ENCODE results near the gene PAK1. TPM values are rescaled to one million over a fixed set of nuclear protein-coding genes. Genes with fewer than 3 reads are reported as not detected.

The PAK1 gene
- total RNA-seq, 1 donor from 2014 or later: 0.51 TPM

DNA sequence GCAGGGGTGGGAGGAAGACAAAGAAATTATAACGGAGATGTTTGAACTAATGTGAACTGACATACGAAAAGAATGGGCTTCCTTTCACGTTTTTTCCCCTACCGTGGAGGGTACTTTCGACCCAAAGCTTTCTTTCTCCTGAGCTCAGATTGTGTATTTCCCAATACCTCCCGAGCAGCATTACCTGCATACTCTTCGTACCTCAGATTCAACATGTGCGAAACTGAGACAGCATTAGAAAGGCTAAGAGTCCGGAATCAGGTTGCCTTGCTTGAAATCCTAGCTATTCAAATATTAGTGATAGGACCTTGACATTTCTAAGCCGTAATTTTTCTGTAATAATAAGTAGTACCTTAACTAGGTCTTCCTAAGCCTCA lies 778 bp upstream of the PAK1 start:
- no peak for DNase-seq (ENCODE audit: low read depth in 2 of 2)

DNA sequence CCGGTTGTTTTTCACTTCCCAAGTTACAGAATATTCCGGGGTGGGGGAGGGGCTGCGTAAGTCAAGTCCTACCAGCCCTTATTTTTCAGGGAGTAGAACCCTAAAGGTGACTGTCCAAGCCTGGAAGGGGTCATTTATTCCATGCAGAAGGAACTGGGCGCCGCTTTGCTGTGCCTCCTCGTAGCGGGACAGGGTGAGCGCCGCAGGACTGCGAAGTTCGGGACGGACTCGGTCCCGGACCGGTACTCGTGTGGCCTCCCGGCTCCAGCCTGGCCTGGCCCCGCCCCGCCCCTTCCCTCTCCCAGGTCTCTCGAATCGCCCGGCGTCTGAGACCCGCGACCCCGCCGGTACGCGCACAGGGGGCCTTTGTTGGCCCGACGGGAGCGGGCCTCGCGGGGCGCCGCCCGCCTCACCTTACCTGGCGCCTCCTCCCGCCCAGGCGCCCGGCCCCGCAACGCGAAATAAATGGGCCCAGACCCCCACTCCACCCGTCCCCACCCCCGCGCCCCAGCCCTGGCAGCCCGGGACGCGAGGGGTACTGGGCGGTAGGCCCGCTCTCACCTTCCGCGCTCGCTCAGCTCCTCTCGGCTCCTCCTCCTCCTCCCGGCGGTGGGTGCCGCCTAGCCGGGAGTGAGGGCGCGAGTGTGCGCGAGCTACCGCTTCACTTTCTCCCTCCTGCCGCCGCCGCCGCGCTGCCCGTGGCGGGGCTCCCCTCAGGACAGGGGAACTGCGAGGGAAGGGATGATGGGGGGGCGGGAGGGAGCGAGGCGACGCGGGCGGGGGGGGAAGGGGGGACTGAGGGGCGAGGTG lies 698 bp downstream of the PAK1 start:
- DNase-seq (ENCODE audit: low read depth in 2 of 2): no peak

DNA sequence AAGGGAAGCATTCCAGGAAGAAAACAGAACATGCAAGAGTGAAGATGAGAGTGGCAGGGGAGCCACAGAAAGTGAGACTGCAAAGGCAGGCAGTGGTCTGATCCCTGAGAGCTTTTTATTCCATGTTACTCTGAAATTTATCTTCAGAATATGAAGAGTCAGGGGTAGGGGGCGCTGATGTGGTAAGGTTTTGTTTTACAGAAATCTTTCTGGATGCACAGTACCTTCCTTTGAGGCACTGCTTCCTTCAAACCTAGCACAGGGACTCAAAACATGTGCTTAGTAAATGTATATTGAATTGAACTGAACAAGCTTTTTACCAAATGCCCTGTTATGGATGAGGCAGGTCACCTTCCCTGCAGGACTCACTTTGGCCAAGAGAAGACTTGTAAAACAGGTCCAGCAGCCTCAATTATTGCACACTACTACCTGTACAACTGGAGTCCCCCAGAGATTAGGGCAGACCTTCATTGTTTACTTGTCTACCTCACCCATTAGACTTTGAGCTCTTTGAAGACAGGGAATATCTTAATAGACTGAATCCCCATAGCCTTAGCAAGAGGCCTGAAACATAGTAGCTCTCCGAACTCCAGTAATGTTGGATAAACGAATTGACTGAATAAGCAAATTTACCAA lies 2.2 kb downstream of the PAK1 start:
- DNase-seq (ENCODE audit: low read depth in 2 of 2): no peak

DNA sequence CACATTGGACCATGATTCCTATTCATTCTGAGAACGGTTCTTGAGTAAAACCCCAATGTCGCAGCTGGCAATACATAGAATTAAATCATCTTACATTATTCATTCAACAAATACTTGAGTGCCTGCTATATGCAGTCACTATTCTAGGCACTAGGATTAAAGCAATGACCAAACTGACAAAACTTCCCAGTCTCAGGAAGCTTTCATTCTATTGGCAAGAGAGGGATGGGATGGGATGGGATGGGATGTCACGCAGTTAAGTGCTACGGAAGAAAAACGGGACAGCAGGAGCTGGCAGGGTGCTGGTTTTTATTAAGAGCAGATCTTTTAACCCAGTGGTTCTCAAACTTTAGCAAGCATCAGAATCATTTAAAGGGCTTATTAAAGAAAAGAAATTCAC lies 2.9 kb downstream of the PAK1 start:
- DNase-seq (ENCODE audit: low read depth in 2 of 2): no peak

DNA sequence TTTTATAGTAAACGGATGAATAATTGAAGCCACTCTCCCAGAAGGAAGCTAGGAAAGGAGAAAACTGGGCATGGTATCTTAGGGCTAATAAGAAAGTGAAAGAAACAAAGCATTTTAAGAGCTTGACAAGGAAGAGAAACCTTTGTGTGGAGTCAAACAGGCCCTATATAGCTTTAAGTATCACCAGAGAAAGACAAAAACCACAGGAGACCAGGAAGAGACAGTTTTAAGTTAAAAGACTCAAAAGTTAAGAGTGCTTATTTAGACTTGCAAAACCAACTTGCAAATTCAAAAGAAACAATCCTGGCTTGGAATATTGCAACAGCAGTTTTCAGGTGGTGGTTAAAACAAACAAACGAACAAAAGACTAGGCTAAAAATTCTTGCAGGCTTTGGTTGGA lies 3.4 kb downstream of the PAK1 start:
- no peak for DNase-seq (ENCODE audit: low read depth in 2 of 2)

DNA sequence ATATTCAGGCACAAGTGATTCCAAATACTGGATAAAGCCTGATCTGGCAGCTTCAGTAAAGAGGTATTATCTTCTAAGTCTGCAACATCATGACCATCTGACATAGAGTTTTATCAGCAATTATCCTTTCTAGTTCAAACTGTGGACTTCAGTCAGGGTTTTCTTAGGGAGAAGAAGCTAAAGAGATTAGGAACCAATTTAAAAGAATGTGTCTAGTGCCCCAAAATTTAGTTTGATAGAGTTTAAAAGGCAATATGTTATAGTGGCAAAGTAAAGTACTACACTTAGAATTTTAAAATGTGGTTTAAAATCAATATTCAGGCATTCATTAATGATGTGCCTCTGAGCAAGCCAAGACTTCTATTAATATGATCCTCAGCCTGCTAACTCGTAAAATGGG lies 5.4 kb downstream of the PAK1 start:
- DNase-seq (ENCODE audit: low read depth in 2 of 2): no peak

DNA sequence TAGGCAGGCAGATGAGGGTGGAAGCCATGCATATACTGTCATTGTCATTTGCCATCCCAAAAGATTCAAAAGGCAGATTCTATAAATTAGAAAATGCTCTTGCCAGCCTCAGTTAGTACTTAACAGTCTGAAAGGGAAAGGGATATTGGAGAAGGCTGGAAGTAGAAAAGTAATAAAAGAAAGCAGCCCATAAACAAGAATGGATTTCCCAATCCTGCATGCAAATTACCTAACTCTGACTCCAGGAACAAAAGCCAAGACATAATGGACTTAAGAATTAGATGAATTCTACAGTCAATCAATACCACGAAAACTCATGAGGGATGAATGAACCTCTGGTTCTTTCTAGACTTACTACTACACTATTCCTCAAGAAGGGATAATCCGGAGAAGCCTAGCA lies 5.9 kb downstream of the PAK1 start:
- DNase-seq (ENCODE audit: low read depth in 2 of 2): no peak

DNA sequence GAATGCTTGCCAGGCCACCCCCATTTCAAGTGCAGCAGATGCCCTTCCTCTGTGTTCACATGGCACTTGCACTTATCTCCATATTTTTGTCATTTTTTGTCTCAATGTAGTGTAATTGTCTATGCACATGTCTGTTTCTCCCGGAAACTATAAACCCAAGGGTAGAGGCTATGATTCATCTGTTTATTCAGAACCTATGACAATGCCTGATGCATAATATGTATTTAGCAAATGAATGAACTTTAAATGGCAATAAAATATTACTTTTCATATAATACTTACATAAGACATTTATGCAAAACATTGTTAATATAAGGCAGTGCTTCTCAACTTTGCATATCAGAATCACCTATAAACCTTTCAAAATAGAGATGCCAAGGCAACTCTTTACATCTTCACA lies 6.7 kb downstream of the PAK1 start:
- peak in 1 of 2 donors; percentile 7 for DNase-seq (ENCODE audit: low read depth in 2 of 2)

DNA sequence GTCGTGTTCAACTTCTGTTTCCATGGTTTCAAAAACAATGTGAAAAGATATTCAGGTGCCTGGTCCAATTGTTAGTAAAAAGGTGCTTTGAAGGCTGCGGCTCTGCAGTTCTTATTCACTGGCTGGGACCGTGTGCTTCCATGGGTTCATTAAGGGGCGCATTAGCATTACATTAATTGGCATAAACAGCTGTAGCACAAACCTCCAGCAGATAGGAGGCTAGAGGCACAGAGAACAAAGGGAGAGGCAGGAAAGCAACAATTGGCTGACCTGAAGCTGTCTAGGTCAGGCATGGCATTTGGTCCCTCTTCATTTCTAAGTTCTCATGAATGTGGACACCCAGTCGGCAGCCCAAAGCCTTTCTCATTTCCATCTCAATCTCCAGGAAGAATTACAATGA lies 16.6 kb downstream of the PAK1 start:
- no peak for DNase-seq (ENCODE audit: low read depth in 2 of 2)

DNA sequence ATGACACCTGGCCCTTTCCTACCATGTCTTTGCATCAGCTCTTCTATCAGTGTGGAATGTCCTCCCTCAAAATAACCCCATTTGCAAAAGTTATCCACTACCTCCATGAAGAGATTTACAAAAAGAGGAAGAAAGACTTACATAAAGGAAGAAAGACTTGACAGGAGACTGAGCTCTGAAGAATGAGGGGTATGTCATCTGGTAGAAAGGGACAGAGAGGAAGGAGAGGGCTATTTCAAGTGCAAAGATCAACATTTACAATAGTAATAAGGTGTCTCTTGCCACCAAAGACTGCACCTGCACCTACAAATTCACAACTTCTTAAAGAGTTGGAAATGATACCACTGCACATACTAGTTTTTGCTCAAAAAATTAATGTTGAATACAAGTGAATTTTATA lies 18.2 kb downstream of the PAK1 start:
- DNase-seq (ENCODE audit: low read depth in 2 of 2): no peak

DNA sequence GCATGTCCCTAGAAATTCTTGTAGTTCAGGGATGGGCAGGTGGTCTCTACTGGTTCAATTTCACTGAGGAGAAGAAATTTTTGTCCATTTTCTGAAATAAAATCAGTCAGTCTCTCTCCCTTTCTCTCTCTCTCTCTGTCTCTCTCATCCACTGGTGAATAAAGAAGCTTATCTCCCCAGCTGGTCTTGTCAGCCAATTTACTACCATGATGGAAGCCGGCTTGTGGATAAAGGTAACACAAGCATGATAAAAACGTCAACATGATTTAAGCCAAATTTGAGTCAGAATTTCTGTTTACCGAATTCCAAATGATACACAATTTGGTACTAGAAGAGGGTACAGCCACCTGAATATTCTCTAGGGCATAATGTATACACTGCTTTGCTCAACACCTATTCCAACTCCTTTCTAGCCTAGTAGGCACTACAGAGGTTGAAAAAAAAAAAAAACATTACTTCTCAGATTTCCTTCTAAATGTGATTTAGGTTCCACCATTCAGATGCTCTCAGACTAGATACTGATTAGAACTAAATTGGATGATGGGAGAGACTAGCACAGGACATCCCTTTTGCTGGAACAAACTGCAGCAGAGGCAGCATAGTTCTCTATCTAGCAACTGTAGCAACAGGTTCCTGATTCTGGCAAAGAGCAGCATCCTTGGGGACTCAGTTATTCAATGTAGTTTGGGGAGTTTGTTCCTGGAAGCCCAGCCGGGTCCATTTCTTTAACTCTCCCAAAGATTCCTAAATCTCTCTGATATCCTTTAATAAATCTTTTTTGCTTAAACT lies 18.8 kb downstream of the PAK1 start:
- no peak for DNase-seq (ENCODE audit: low read depth in 2 of 2)

DNA sequence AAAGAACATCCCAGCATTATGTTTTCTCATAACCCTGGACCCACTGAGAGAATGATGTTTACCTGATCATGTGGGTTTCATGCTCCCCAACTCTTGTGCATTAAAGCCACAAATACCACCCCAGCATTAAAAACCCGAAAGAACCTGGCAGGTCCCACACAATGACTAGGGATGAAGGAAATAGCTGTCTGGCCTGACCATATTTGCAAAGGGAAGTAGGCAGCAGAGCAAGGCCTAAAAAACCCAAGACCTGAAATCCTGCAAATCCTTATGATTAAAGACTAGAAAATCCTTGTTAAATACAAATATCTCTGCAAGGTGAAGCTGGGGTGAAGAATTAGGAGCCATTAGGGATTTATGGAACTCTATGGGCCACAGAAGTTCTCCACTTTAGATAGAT lies 23.7 kb downstream of the PAK1 start:
- no peak for DNase-seq (ENCODE audit: low read depth in 2 of 2)

DNA sequence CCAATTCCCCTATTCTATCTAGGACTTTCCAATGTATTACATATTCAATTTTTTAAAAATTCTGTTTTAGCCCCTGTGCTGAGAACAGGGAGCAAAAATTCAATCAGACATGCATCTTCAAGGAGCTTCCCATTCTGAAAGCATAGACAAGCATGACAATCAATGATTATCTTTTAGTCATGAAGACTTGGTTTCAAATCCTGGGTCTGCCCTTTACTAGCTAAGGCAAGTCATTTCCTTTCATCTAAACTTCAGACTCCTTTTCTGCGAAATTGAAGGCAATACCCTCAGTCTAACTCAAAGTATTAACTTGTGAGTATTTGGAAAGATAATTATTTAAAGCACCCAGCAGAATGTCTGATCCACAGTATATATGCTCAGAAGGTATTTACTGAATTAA lies 24.1 kb downstream of the PAK1 start:
- no peak for DNase-seq (ENCODE audit: low read depth in 2 of 2)

DNA sequence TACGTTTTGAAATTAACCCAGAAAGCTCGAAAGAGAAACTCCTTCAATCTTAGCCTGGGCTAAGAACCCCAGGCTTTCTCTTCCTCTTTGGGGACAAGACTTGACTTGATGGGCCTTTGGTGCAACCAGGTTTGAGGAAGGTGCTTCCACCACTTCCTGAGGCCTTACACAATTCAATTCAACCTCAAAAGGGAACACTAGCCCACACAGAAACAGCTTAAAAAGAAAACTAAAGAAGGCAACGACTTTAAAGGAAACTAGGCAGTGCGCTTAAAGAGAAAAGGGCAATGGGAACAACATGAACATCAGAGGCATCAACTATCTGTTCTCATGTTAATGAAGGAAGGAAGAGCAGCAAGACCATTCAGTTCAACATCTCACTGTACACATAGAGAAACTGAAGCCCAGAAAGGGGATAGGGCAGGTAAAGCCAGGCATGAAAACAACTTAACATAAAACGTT lies 24.8 kb downstream of the PAK1 start:
- DNase-seq (ENCODE audit: low read depth in 2 of 2): no peak

DNA sequence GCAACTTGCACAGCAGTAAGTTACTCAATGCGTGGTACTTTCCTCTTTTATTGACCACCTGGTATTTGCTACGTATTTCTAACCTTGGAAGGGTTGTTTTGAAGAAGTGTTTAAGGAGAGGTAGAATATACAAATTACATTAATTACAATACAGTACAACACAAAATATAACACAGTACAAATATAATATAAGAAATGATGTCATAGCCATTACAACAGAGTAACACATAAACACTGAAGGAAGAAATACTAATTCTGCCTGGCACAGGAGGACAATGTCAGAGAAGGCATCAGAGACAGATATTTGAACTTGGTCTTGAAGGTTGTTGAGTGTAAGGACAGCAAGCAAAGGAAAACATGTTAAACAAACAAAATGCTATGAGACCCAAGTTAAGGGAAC lies 25.6 kb downstream of the PAK1 start:
- DNase-seq (ENCODE audit: low read depth in 2 of 2): no peak

DNA sequence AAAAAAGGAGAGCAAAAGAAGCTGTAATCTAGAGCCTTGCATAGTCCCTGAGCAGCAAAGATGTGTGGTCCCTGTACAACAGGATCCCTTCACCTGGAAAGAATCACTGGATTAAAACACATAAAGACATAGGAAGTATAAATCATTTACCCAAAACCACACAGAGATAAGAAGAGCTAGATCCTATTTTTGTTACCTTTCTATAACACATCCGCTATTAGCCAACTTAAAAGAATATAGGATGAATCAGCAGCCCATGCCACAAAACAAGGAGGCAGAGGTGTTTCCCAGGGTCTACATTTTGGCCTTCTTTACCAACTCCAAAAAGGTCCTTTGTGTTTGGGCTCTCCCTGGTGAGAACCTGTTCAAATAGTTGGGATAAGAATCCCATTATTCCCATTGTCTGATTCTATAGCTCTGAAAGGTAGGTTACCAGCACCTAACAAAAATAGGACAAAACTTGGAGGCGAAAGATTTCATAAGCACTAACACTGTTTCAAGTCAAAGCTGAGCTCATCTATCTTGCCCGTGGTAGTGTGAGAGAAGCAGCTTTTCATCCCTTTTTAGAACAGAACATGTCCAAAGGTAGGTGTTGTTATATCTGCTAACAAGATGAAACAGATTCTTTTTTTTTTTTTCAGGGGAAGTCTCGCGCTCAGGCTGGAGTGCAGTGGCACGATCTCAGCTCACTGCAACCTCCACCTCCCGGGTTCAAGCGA lies 26.8 kb downstream of the PAK1 start:
- DNase-seq (ENCODE audit: low read depth in 2 of 2): no peak

DNA sequence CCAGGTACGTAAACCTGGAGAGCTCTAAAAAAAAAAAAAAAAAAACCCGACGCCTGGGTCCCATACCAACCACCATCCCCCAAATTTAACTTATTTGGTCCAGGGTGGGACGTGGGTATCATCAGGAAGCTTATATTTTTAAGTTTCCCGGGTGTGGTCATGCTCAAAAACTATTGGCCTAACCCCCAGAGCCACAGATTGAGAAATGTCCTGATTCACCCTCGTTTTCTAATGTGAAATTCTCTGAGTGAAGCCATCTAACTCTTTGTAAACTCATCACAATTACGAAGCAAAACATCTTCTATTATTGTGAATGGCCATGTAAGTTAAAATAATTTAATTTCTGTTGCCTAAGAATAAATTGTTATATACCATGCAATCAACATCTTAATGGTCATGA lies 29.6 kb downstream of the PAK1 start:
- DNase-seq (ENCODE audit: low read depth in 2 of 2): no peak

DNA sequence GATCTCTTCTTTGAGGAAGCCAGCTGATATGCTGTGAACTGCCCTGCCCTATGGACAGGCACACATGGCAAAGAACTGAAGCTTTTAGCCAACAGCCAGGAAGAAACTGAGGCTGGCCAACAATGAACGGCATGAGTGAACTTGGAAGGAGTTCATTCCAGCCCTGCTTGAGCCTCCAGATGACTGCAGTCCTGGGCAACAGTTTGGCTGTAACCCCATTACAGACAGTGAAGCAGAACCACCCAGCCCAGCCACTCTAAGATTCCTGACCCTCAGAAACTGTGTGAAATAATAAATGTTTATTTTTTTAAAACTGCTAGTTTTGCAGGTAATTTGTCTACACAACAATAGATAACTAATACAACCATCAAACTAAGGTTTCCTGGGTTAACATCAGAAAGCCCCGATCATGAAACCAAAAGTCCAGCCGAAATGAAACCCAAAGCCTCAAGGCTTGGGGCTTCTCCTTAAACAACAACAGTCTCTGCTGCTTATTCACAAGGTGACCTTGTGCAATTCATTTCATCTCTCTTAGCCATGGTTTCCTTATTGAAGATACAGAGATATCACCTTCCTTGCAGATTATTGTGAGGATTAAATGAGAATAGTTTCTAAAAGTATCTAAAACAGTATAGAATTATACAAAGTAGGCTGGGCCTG lies 31.4 kb downstream of the PAK1 start:
- DNase-seq (ENCODE audit: low read depth in 2 of 2): no peak

DNA sequence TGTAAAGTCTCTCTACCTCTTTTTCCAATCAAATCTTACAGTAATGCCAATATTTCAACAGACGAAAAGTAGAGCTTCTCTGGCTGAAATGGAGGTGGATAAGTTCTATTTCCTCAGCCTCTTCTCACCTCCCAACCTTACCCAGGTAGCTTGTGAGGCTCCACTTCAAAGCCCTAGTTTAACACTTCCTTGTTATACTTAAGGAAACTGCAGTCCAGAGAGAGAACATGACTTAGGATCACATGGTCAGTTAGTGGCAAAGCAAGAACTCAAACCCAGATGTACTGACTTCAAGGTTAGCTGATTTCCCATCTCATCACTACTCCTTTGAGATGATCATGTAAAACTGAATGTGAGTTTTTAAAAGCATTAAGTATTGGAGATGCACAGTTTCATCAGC lies 32.5 kb downstream of the PAK1 start:
- no peak for DNase-seq (ENCODE audit: low read depth in 2 of 2)

DNA sequence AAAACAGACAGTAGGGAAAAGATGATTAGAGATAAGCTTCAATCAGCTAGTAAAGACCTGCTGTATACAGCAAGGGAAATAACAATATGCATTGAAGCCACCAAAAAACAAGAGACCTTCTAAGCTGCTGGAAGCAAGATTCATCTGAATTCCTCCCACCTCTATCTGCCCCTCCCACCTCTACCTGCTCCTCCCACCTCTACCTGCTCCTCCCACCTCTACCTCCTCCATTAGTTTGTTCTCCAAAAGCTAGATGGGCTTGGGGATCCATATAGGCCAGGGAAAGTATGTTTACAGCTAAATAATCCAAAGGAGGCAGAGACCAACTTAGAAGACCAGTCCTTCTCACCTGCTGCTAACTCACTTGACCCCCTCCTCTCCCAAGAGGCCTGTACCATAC lies 33.2 kb downstream of the PAK1 start:
- no peak for DNase-seq (ENCODE audit: low read depth in 2 of 2)

DNA sequence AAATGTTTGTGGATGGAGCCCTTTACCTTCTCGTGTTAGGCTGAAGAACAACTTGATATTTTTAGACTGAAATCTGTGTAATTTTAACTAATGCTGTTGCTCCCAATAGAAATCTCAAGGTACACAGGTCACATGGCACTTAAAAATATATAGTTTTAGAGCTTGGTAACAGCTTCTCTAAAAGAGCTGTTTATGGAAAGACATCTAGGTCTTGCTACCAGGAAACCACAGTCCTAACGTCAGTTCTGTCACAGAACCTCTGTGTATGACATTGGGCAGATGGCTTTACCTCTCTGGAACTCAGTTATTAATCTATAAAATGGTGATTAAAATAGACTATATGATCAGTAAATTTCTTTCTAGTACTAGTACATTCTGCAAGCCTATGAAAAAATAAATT lies 35.4 kb downstream of the PAK1 start:
- no peak for DNase-seq (ENCODE audit: low read depth in 2 of 2)

All from dermis microvascular lymphatic vessel endothelial cell (primary cell).